ENCODE results near the gene TRA2B. TPM values are rescaled to one million over a fixed set of nuclear protein-coding genes. Genes with fewer than 3 reads are reported as not detected.

TRA2B gene
- total and polyA plus RNA-seq, 3 donors from 2014 or later, result 136 to 199 (median 177) TPM

GRCh38 chr3:185926445-185926844 is 11.4 kb downstream of the TRA2B start:
- intact Hi-C loops (cut with DNase I; ENCODE audit: low total_unique reads), result no loop called here
- no peak for DNase-seq
- Histone ChIP-seq H3K9me3 (no peaks in the 10 kb centered on the region), H3K27me3 (no peaks in the 10 kb centered on the region), H3K4me1 (peaks cover 60% of the 10 kb centered on the region), H3K36me3 (ENCODE audit: low read depth, missing control alignments) (no peaks in the 10 kb centered on the region), H3K4me3 (no peak overlapping the region), H3K27ac (no peak overlapping the region)
- TF ChIP-seq POLR2A (IDR thresholded peaks at IDR 0.05) (no peak), CTCF (IDR thresholded peaks at IDR 0.05) (no peak)
- WGBS, 2 donors, result 53 to 64% methylated on average over 9 of the region's 9 CpGs

- Histone ChIP-seq H3K4me1 (peaks cover 49% of the 10 kb centered on the region), H3K36me3 (ENCODE audit: low read depth, missing control alignments) (no peaks in the 10 kb centered on the region), H3K9me3 (no peaks in the 10 kb centered on the region), H3K27me3 (no peaks in the 10 kb centered on the region), H3K27ac (no peak overlapping the region), H3K4me3 (no peak overlapping the region)
- 85 to 91% methylated on average over 14 of the region's 14 CpGs for WGBS, 2 donors
- TF ChIP-seq CTCF (IDR thresholded peaks at IDR 0.05), result no peak
- TF ChIP-seq POLR2A (IDR thresholded peaks at IDR 0.05), result no peak
- DNase-seq, result no peak
- intact Hi-C loops (cut with DNase I; ENCODE audit: low total_unique reads), result no loop called here
These were observed 12.5 kb downstream of the TRA2B start for GRCh38 chr3:185925353-185925752.

- WGBS, 2 donors, result 84 to 89% methylated on average over 7 of the region's 7 CpGs
- Histone ChIP-seq H3K27ac (no peak overlapping the region), H3K4me1 (peaks cover 41% of the 10 kb centered on the region), H3K27me3 (no peaks in the 10 kb centered on the region), H3K36me3 (ENCODE audit: low read depth, missing control alignments) (no peaks in the 10 kb centered on the region), H3K4me3 (no peak overlapping the region), H3K9me3 (no peaks in the 10 kb centered on the region)
- intact Hi-C loops (cut with DNase I; ENCODE audit: low total_unique reads), result no loop called here
- DNase-seq, result no peak
- TF ChIP-seq POLR2A (IDR thresholded peaks at IDR 0.05) (no peak), CTCF (IDR thresholded peaks at IDR 0.05) (no peak)
These were observed 13.4 kb downstream of the TRA2B start for GRCh38 chr3:185924375-185924774.

GRCh38 chr3:185920184-185920583 is 17.6 kb downstream of the TRA2B start:
- 89 to 91% methylated on average over 4 of the region's 4 CpGs for WGBS, 2 donors
- no peak for DNase-seq
- H3K4me3 ChIP-seq, result no peak overlapping the region
- no peak overlapping the region for H3K27ac ChIP-seq
- H3K27me3 ChIP-seq, result no peaks in the 10 kb centered on the region
- H3K9me3 ChIP-seq, result no peaks in the 10 kb centered on the region
- H3K4me1 ChIP-seq, result no peaks in the 10 kb centered on the region
- TF ChIP-seq POLR2A (IDR thresholded peaks at IDR 0.05) (no peak), CTCF (IDR thresholded peaks at IDR 0.05) (no peak)
- no peaks in the 10 kb centered on the region for H3K36me3 ChIP-seq (ENCODE audit: low read depth, missing control alignments)
- intact Hi-C loops (cut with DNase I; ENCODE audit: low total_unique reads), result no loop called here

GRCh38 chr3:185916042-185916833 is 21.6 kb downstream of the TRA2B start:
- H3K9me3 ChIP-seq, result no peaks in the 10 kb centered on the region
- H3K4me1 ChIP-seq, result no peaks in the 10 kb centered on the region
- no peaks in the 10 kb centered on the region for H3K27me3 ChIP-seq
- H3K27ac ChIP-seq, result no peak overlapping the region
- no peak overlapping the region for H3K4me3 ChIP-seq
- H3K36me3 ChIP-seq (ENCODE audit: low read depth, missing control alignments), result no peaks in the 10 kb centered on the region
- TF ChIP-seq POLR2A (IDR thresholded peaks at IDR 0.05) (no peak), CTCF (IDR thresholded peaks at IDR 0.05) (no peak)
- intact Hi-C loops (cut with DNase I; ENCODE audit: low total_unique reads), result no loop called here
- DNase-seq, result no peak
- WGBS, 2 donors, result 83 to 85% methylated on average over 5 of the region's 5 CpGs

All from testis (tissue), 3 donors.